ENCODE measurements around the gene DLX2. TPM values are rescaled to one million over a fixed set of nuclear protein-coding genes. Genes with fewer than 3 reads are reported as not detected.
A peak's percentile ranks its signal among the peaks of the same experiment; 100 is the strongest.

Gene DLX2
- total and polyA plus RNA-seq, 2 of the 13 experiments (the other 11 are each of a cell fraction or from before 2014, with no cell fraction given) = 0.07 to 0.15 TPM

- TF ChIP-seq CSRNP1 (CRISPR knock-in tag; IDR thresholded peaks at IDR 0.05) = peak; percentile 64; the same call in 1 of the 2 replicates
- TF ChIP-seq ZNF274 (CRISPR knock-in tag; IDR thresholded peaks at IDR 0.05) = 0 out of 2 replicates have a peak, but pooled peaks have one; percentile 33
Observed at GRCh38 chr2:172109988-172110811, 7.5 kb upstream of the DLX2 start (continued).

- Histone ChIP-seq H3K79me2 (ENCODE audit: insufficient read depth, low read length) (no peaks in the 10 kb centered on the region), H3K36me3 (replicated peaks in 1 of 2; ENCODE audit: control insufficient read depth in 1 of 2, insufficient read depth in 2 of 2, low read length in 2 of 2) (no peaks in the 10 kb centered on the region), H3K4me1 (ENCODE audit: insufficient read depth, low read length) (peaks cover 32% of the 10 kb centered on the region), H3K4me2 (ENCODE audit: low read depth, low read length) (peak overlapping the region; percentile 69), H3K4me3 (replicated peaks in 1 of 3; ENCODE audit: insufficient read depth in 1 of 3, low read depth in 2 of 3, low read length in 3 of 3) (peak overlapping the region in 1 of 3 experiments; percentile 52; a peak in 1 of 6 replicates), H3K27ac (ENCODE audit: extremely low read length, insufficient read depth, low read length) (no peak overlapping the region), H3K9me3 (ENCODE audit: low read length) (no peaks in the 10 kb centered on the region), H3K9ac (ENCODE audit: insufficient read depth, low read depth, low read length) (no peak overlapping the region), H4K20me1 (ENCODE audit: insufficient read depth, low read length) (no peaks in the 10 kb centered on the region), H3K27me3 (ENCODE audit: control insufficient read depth in 1 of 2, insufficient read depth in 2 of 2, low read length in 2 of 2) (peaks cover 3 to 17% of the 10 kb centered on the region in 2 experiments; a peak in 4 of 5 replicates), H2AFZ (ENCODE audit: low read length) (peak overlapping the region; percentile 43)
- WGBS (ENCODE audit: low lambda C conversion rate) = 61% methylated on average over 29 of the region's 29 CpGs
- ChIA-PET POLR2A (no interaction called here), CTCF (ENCODE audit: low intra/inter-chr PET ratio, low total read pairs) (no interaction called here)
- ATAC-seq (0 out of 3 replicates have a peak, but pooled peaks have one; percentile 4), FAIRE-seq (no peak), DNase-seq (ENCODE audit: low spot score) (no peak)
- BruUV-seq (replicated peaks) = no TSS peak
- in situ Hi-C loops (cut with HindIII; ENCODE audit: extremely low pct_ligation_motif_present, low pct_unique_long_range_greater_than_20kb) (loop anchor here (5.0 to 10.0 kb wide), 4 partner anchors 152 to 537 kb away; no protein-coding TSS in a partner anchor), intact Hi-C loops (cut with micrococcal nuclease; ENCODE audit: unreplicated experiment) (loop anchor here (10.0 kb wide), 1 partner anchor 1135 kb away; no protein-coding TSS in a partner anchor)
- TF ChIP-seq ZNF556 (CRISPR knock-in tag; IDR thresholded peaks at IDR 0.05; ENCODE audit: borderline replicate concordance) (no peak), ZNF275 (CRISPR knock-in tag; IDR thresholded peaks at IDR 0.05; ENCODE audit: borderline replicate concordance) (no peak), SPEN (CRISPR knock-in tag; IDR thresholded peaks at IDR 0.05; ENCODE audit: low read depth) (0 out of 2 replicates have a peak, but pooled peaks have one; percentile 7), SUZ12 (IDR thresholded peaks at IDR 0.05; ENCODE audit: low read depth, low read length) (no peak), ZNF703 (CRISPR knock-in tag; IDR thresholded peaks at IDR 0.05; ENCODE audit: borderline replicate concordance) (no peak), IRF9 (CRISPR knock-in tag; IDR thresholded peaks at IDR 0.05; ENCODE audit: borderline replicate concordance) (peak; percentile 39; the same call in 1 of the 2 replicates), ZBTB34 (CRISPR knock-in tag; IDR thresholded peaks at IDR 0.05) (0 out of 2 replicates have a peak, but pooled peaks have one; percentile 57), NR2C2 (CRISPR knock-in tag; IDR thresholded peaks at IDR 0.05; ENCODE audit: borderline replicate concordance) (no peak), ZNF501 (CRISPR knock-in tag; IDR thresholded peaks at IDR 0.05) (0 out of 2 replicates have a peak, but pooled peaks have one; percentile 42), KLF6 (CRISPR knock-in tag; IDR thresholded peaks at IDR 0.05) (no peak), ZBTB42 (CRISPR knock-in tag; IDR thresholded peaks at IDR 0.05) (no peak)
Observed at GRCh38 chr2:172109256-172109987, 6.7 kb upstream of the DLX2 start.
